Esophagus squamous epithelium (tissue), 5 donors: ENCODE measurements around the gene PLA2R1. TPM values are rescaled to one million over a fixed set of nuclear protein-coding genes. Genes with fewer than 3 reads are reported as not detected.
A peak's percentile ranks its signal among the peaks of the same experiment; 100 is the strongest.

ENCODE experiments used
- DNase-seq: peaks from one replicate; lab custom pipeline; 2025; lab: John Stamatoyannopoulos, UW
- H3K27ac ChIP-seq, 4 donors: fragments of 200-600 bp; sonication (generic); one replicate each; pipeline ENCODE4 v1.5.1; 2016 to 2019; ENCODE audit warnings: mild to moderate bottlenecking in 1 of 4
- H3K27me3 ChIP-seq, 4 donors: fragments of 200-600 bp; sonication (generic); 1 replicate in 3 of 4; 2 replicates in 1 of 4; pipeline versions ENCODE4 v1.5.1 to v1.6.0; 2017 to 2021; ENCODE audit warnings: antibody characterized with exemption in 1 of 4
- H3K36me3 ChIP-seq, 3 donors: fragments of 200-600 bp; sonication (generic); one replicate each; pipeline ENCODE4 v1.5.1; 2016 to 2019
- H3K4me1 ChIP-seq, 3 donors: fragments of 200-600 bp; sonication (generic); one replicate each; pipeline ENCODE4 v1.5.1; 2017 to 2019
- H3K4me3 ChIP-seq, 4 donors: fragments of 200-600 bp; sonication (generic); 1 replicate in 3 of 4; 2 replicates in 1 of 4; pipeline ENCODE4 v1.5.1; 2016 to 2019; ENCODE audit warnings: mild to moderate bottlenecking in 2 of 4, moderate library complexity in 1 of 4
- H3K9me3 ChIP-seq, 3 donors: fragments of 200-600 bp; sonication (generic); one replicate each; pipeline ENCODE4 v1.5.1; 2016 to 2019
- POLR2A ChIP-seq, 4 donors: fragments of 450-650 bp; IDR thresholded peaks; one replicate each; pipeline ENCODE4 v1.6.1; 2017; ENCODE audit warnings: antibody characterized with exemption in 4 of 4, mild to moderate bottlenecking in 4 of 4, moderate library complexity in 3 of 4
- WGBS, 2 donors: methylation state at CpG; one replicate each; pipeline ENCODE4 v1.1.5; 2018; 5-methylcytosine and 5-hydroxymethylcytosine counted together
- intact Hi-C: fragments of 100-400 bp; cut with DNase I; formaldehyde crosslinking; loops from one replicate; pipeline ENCODE4 v1.15.0; 2022
- total RNA-seq, 4 donors: library from RNA; depleted of rRNA; stranded (reverse); fragments of >200 nt; gene quantifications; one replicate each; pipeline ENCODE4 v1.1.0, GENCODE V29; 2016
- TF ChIP-seq, protein P1 (sequence below), 6 experiments: fragments of 450-650 bp in 4 of 6; fragments of 200-600 bp in 2 of 6; sonication (generic) in 2 of 6; IDR thresholded peaks; one replicate each; pipeline ENCODE4 v1.5.1; 2016 to 2019; ENCODE audit warnings: antibody characterized with exemption in 6 of 6, mild to moderate bottlenecking in 4 of 6, moderate library complexity in 4 of 6
- donor health status: DM: yes; HTN: yes; CAD: no.

Gene PLA2R1
- total RNA-seq, 4 donors from 2014 or later, result 9.2 to 18.9 (median 12.3) TPM

DNA sequence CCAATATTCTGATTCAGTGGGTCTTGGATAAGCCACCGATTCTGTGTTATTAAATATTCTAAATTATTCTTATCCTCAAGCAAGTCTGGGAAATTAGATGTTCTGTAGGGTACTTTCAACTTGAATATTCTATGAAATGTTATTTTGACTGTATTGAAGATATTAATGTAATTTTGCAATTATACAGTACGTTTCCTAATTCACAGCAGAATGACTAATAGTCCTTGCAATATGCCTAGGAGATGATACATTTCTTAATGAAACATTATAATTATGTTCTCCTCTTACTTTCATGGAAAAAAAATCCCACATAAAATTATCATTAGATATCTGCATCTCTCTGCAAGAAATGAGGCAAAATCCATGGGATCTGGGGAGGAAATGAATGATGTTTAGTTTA, 46.2 kb upstream of the PLA2R1 start:
- TF ChIP-seq, protein P1, sequence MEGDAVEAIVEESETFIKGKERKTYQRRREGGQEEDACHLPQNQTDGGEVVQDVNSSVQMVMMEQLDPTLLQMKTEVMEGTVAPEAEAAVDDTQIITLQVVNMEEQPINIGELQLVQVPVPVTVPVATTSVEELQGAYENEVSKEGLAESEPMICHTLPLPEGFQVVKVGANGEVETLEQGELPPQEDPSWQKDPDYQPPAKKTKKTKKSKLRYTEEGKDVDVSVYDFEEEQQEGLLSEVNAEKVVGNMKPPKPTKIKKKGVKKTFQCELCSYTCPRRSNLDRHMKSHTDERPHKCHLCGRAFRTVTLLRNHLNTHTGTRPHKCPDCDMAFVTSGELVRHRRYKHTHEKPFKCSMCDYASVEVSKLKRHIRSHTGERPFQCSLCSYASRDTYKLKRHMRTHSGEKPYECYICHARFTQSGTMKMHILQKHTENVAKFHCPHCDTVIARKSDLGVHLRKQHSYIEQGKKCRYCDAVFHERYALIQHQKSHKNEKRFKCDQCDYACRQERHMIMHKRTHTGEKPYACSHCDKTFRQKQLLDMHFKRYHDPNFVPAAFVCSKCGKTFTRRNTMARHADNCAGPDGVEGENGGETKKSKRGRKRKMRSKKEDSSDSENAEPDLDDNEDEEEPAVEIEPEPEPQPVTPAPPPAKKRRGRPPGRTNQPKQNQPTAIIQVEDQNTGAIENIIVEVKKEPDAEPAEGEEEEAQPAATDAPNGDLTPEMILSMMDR (IDR thresholded peaks at IDR 0.05), result no peak
- no peak for TF ChIP-seq POLR2A (IDR thresholded peaks at IDR 0.05)
- intact Hi-C loops, result no loop called here
- H3K27ac ChIP-seq, result peak overlapping the region in 2 of 4 donors; percentile 39 to 82

DNA sequence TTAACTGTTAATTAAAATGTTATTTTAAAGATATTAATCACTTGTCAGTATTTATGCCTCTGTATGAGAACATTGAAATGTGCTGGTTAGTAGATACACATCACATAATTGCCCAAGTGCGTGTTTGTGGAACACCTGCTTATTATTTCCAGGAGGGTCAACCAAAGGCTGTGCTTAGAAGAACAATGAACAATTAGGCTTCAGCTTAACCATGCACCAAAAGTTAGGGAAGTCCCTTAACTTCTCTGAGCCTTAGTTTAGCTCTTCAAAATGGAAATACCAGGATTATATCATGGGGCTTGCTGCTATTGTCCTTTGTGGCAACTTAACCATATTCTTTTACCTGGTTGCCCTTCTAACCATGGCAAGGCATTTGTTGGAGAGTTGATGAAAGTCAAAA, 43.0 kb upstream of the PLA2R1 start:
- H3K9me3 ChIP-seq, result no peaks in the 10 kb centered on the region
- no peak overlapping the region for H3K27ac ChIP-seq
- peaks cover 0 to 21% (median 3%) of the 10 kb centered on the region in 3 donors for H3K4me1 ChIP-seq
- WGBS, 2 donors, result 75 to 91% methylated on average over 1 of the region's 1 CpG
- H3K4me3 ChIP-seq, result no peak overlapping the region
- DNase-seq, result no peak
- peaks cover 0 to 57% (median 0%) of the 10 kb centered on the region in 3 donors for H3K36me3 ChIP-seq
- intact Hi-C loops, result no loop called here
- no peaks in the 10 kb centered on the region for H3K27me3 ChIP-seq
- TF ChIP-seq, protein P1 (IDR thresholded peaks at IDR 0.05), result no peak
- no peak for TF ChIP-seq POLR2A (IDR thresholded peaks at IDR 0.05)

More for the DNA sequence above, 46.2 kb upstream of the PLA2R1 start:
- Histone ChIP-seq H3K27me3 (no peaks in the 10 kb centered on the region), H3K36me3 (peaks cover 0 to 35% (median 0%) of the 10 kb centered on the region in 3 donors), H3K4me1 (peaks cover 0 to 28% (median 5%) of the 10 kb centered on the region in 3 donors), H3K4me3 (no peak overlapping the region), H3K9me3 (no peaks in the 10 kb centered on the region)
- DNase-seq, result no peak
- 47 to 61% methylated on average over 2 of the region's 2 CpGs for WGBS, 2 donors

DNA sequence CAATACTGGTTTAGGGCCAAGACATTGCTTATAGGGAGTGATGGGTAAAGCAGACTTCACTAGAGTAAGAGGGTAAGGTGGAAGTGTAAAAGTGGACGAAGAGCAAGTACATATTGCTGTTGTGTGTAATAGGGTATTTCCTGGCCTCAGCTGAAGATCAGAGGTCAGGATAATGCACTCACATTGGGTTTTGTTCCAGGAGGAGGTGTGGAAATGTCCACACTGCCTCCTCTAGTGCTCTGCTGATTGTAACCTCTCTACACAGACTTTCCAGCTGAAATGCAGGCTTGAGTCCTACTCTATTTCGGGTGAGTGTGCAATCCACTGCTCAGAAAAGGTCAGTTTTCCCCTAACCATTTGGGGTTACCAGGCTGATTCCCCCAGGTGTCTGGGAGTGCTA, 41.7 kb upstream of the PLA2R1 start:
- intact Hi-C loops, result no loop called here
- Histone ChIP-seq H3K4me3 (no peak overlapping the region), H3K36me3 (peaks cover 0 to 68% (median 0%) of the 10 kb centered on the region in 3 donors), H3K9me3 (no peaks in the 10 kb centered on the region), H3K4me1 (peaks cover 0 to 8% (median 0%) of the 10 kb centered on the region in 3 donors), H3K27ac (no peak overlapping the region), H3K27me3 (no peaks in the 10 kb centered on the region)
- TF ChIP-seq, protein P1 (IDR thresholded peaks at IDR 0.05), result no peak
- no peak for TF ChIP-seq POLR2A (IDR thresholded peaks at IDR 0.05)
- WGBS, 2 donors, result 80 to 81% methylated on average over 2 of the region's 2 CpGs
- DNase-seq, result no peak

DNA sequence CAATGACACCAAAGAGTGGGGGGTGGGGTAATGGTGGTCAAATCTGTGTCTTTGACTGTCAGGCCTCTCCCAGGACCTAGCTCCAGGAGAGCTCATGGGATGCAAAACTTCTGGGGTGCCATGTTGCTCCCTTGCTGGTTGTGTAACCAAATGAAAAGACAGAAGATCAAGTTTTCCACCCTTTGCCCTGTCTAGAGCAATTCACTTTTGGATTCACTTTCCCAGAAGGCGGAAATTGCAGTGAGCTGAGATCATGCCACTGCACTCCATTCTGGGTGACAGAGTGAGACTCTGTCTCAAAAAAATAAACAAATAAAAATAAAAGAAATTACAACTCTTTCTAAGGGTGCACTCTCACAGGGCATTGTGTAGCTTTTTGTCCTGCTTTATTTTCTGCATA, 34.9 kb upstream of the PLA2R1 start:
- Histone ChIP-seq H3K36me3 (peaks cover 0 to 26% (median 0%) of the 10 kb centered on the region in 3 donors), H3K4me1 (no peaks in the 10 kb centered on the region), H3K27ac (no peak overlapping the region), H3K27me3 (no peaks in the 10 kb centered on the region), H3K4me3 (no peak overlapping the region), H3K9me3 (peaks cover 0 to 3% (median 0%) of the 10 kb centered on the region in 3 donors)
- 75 to 100% methylated on average over 1 of the region's 1 CpG for WGBS, 2 donors
- TF ChIP-seq, protein P1 (IDR thresholded peaks at IDR 0.05), result no peak
- TF ChIP-seq POLR2A (IDR thresholded peaks at IDR 0.05), result no peak
- intact Hi-C loops, result no loop called here
- no peak for DNase-seq

DNA sequence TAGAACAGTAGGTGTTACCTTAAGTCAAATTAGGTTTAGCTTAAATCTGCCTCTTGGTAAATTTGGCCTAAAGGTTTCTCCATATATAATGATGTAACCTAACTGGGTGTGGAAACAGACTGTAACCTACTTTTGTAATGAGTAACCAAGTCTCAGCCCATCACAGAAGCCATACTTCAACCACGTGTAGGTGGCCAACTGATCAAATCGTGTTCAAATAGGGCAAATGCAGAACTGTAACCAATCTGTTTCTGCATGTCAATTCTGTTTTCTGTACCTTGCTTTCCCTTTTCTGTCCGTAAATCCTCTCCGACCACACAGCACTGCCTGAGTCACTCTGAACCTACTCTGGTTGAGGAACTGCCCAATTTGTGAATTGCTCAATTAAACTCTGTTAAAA, 34.0 kb upstream of the PLA2R1 start:
- no peak for DNase-seq
- Histone ChIP-seq H3K4me1 (peaks cover 0 to 5% (median 4%) of the 10 kb centered on the region in 3 donors), H3K9me3 (peaks cover 0 to 4% (median 0%) of the 10 kb centered on the region in 3 donors), H3K27ac (no peak overlapping the region), H3K36me3 (peaks cover 0 to 16% (median 0%) of the 10 kb centered on the region in 3 donors), H3K27me3 (no peaks in the 10 kb centered on the region), H3K4me3 (no peak overlapping the region)
- TF ChIP-seq POLR2A (IDR thresholded peaks at IDR 0.05), result no peak
- TF ChIP-seq, protein P1 (IDR thresholded peaks at IDR 0.05), result no peak
- intact Hi-C loops, result no loop called here
- WGBS, 2 donors, result 43% methylated on average over 4 of the region's 4 CpGs
